Endothelial cell of umbilical vein (primary cell): ENCODE measurements around the gene VTI1A. TPM values are rescaled to one million over a fixed set of nuclear protein-coding genes. Genes with fewer than 3 reads are reported as not detected.

Experiments used
- BruUV-seq: library from RNA; stranded (reverse); fragments of 400-500 nt; replicated peaks from 2 replicates; lab custom pipeline; 2021; lab: Mats Ljungman, UMichigan
- CTCF ChIA-PET: fragments of 300-600, 350-600 bp; sonication (Branson Sonifier 250); formaldehyde crosslinking; loops from one replicate; lab custom pipeline; 2021; ENCODE audit warnings: antibody characterized with exemption, inconsistent platforms; lab: Charles Lee
- POLR2A ChIA-PET: fragments of 300-600, 350-600 bp; sonication (Branson Sonifier 250); formaldehyde crosslinking; loops from one replicate; lab custom pipeline; 2021; ENCODE audit warnings: antibody characterized with exemption, inconsistent platforms; lab: Charles Lee
- DNase-seq: peaks from one replicate; pipeline ENCODE4 v3.0.0-alpha.2; 2011; ENCODE audit warnings: low read depth, low spot score
- FAIRE-seq: peaks from 2 replicates; lab custom pipeline; 2011; peaks lifted over from hg19 to GRCh38; lab: Jason Lieb, UNC
- H2AFZ ChIP-seq: 2 replicates; pipeline ENCODE4 v1.6.0; 2012; ENCODE audit warnings: low read depth, low read length, control low read depth, inconsistent platforms
- H3K27ac ChIP-seq: 2 replicates; pipeline ENCODE4 v1.5.1; 2011; ENCODE audit warnings: low read depth, mild to moderate bottlenecking, control low read depth, low read length, moderate library complexity; ENCODE audit not compliant: insufficient read depth
- H3K27me3 ChIP-seq, 2 experiments: 2 replicates each; pipeline versions ENCODE4 v1.6.0 to v1.6.1; 2011; ENCODE audit warnings: low read length in 2 of 2, mixed read lengths in 1 of 2; ENCODE audit not compliant: control insufficient read depth in 2 of 2, insufficient read depth in 2 of 2
- H3K36me3 ChIP-seq, 2 experiments: 2 replicates in 1 of 2; 3 replicates in 1 of 2; pipeline ENCODE4 v1.5.1; 2011; ENCODE audit warnings: low read length in 2 of 2, mild to moderate bottlenecking in 1 of 2, moderate library complexity in 1 of 2; ENCODE audit not compliant: control insufficient read depth in 2 of 2, insufficient read depth in 2 of 2; ENCODE audit errors: extremely low read depth in 1 of 2
- H3K4me1 ChIP-seq: 3 replicates; pipeline ENCODE4 v1.5.1; 2011; ENCODE audit warnings: mild to moderate bottlenecking, low read length; ENCODE audit not compliant: control insufficient read depth, insufficient read depth; ENCODE audit errors: extremely low read depth
- H3K4me2 ChIP-seq: 2 replicates; pipeline ENCODE4 v1.6.1; 2011; ENCODE audit warnings: low read length, control low read depth, mixed read lengths; ENCODE audit not compliant: insufficient read depth
- H3K4me3 ChIP-seq, 3 experiments: fragments of 200-600 bp in 1 of 3; sonication (generic), shearing (Covaris generic) in 1 of 3; replicated peaks in 1 of 3; 2 replicates each; pipeline ENCODE4 v1.5.1; 2011 to 2016; ENCODE audit warnings: control low read depth in 3 of 3, low read length in 3 of 3, mild to moderate bottlenecking in 2 of 3, inconsistent platforms in 1 of 3, low read depth in 1 of 3, moderate library complexity in 1 of 3; ENCODE audit not compliant: insufficient read depth in 1 of 3
- H3K79me2 ChIP-seq: 2 replicates; pipeline ENCODE4 v1.6.0; 2012; ENCODE audit warnings: low read length, inconsistent platforms; ENCODE audit not compliant: control insufficient read depth, insufficient read depth
- H3K9ac ChIP-seq: replicated peaks from 2 replicates; pipeline ENCODE3; 2011; ENCODE audit warnings: low read length, control low read depth; ENCODE audit not compliant: insufficient read depth; ENCODE audit errors: extremely low read depth
- H3K9me1 ChIP-seq: replicated peaks from 3 replicates; pipeline ENCODE4 v1.6.0; 2011; ENCODE audit warnings: mild to moderate bottlenecking, low read length; ENCODE audit not compliant: control insufficient read depth, insufficient read depth; ENCODE audit errors: extremely low read depth
- H3K9me3 ChIP-seq: replicated peaks from 2 replicates; pipeline ENCODE4 v1.5.1; 2012; ENCODE audit warnings: low read length, inconsistent platforms; ENCODE audit not compliant: control insufficient read depth, insufficient read depth
- H4K20me1 ChIP-seq: replicated peaks from 2 replicates; pipeline ENCODE3; 2011; ENCODE audit warnings: mild to moderate bottlenecking, low read length; ENCODE audit not compliant: control insufficient read depth, insufficient read depth; ENCODE audit errors: extremely low read depth
- CTCF ChIP-seq, 2 donors: IDR thresholded peaks; 1 replicate in 1 of 2; 2 replicates in 1 of 2; pipeline ENCODE4 v1.5.1; 2011; ENCODE audit warnings: low read length in 2 of 2, mild to moderate bottlenecking in 2 of 2, moderate library complexity in 2 of 2, control low read depth in 1 of 2, inconsistent platforms in 1 of 2, low read depth in 1 of 2; ENCODE audit not compliant: insufficient read depth in 1 of 2; ENCODE audit errors: extremely low read depth in 1 of 2
- EZH2 ChIP-seq: IDR thresholded peaks from 2 replicates; pipeline ENCODE4 v1.6.1; 2012; ENCODE audit warnings: borderline replicate concordance, low read depth, mild to moderate bottlenecking, moderate library complexity, low read length, inconsistent platforms; ENCODE audit not compliant: severe bottlenecking
- FOS ChIP-seq: IDR thresholded peaks from 2 replicates; pipeline ENCODE4 v1.6.1; 2011; ENCODE audit warnings: mild to moderate bottlenecking, low read length, moderate library complexity, borderline replicate concordance; ENCODE audit not compliant: insufficient read depth
- GATA2 ChIP-seq: IDR thresholded peaks from 2 replicates; pipeline ENCODE4 v1.7.0; 2011; ENCODE audit warnings: low read depth, mild to moderate bottlenecking, moderate library complexity, mixed read lengths, low read length; ENCODE audit not compliant: insufficient read length, insufficient read depth
- JUN ChIP-seq: IDR thresholded peaks from 2 replicates; pipeline ENCODE4 v1.6.1; 2011; ENCODE audit warnings: borderline replicate concordance, low read depth; ENCODE audit not compliant: insufficient read length, insufficient read depth
- MAX ChIP-seq: IDR thresholded peaks from 2 replicates; pipeline ENCODE4 v1.6.1; 2011; ENCODE audit not compliant: insufficient read depth, insufficient read length
- MYC ChIP-seq: IDR thresholded peaks from one replicate; pipeline ENCODE4 v1.6.1; 2011; ENCODE audit warnings: mild to moderate bottlenecking, low read depth, low read length
- POLR2A ChIP-seq: IDR thresholded peaks from 2 replicates; pipeline ENCODE4 v1.6.1; 2012; ENCODE audit warnings: low read depth, mild to moderate bottlenecking, control low read depth, low read length
- POLR2AphosphoS5 ChIP-seq: IDR thresholded peaks from 2 replicates; pipeline ENCODE4 v1.6.1; 2012; ENCODE audit warnings: low read depth, mild to moderate bottlenecking, control low read depth, low read length, moderate library complexity; ENCODE audit not compliant: insufficient read depth
- dilution Hi-C: fragments of 300-500 bp; cut with MboI; formaldehyde crosslinking; loops from one replicate; pipeline ENCODE4 v1.15.0; 2019; ENCODE audit warnings: low sequenced_read_pairs; ENCODE audit not compliant: extremely low pct_ligation_motif_present
- intact Hi-C: fragments of 100-400 bp; cut with micrococcal nuclease; formaldehyde crosslinking; loops from one replicate; pipeline ENCODE4 v1.10.0; 2022
- polyA plus RNA-seq, 4 experiments: library from polyadenylated mRNA; depleted of rRNA in 3 of 4; stranded (reverse) in 3 of 4; unstranded in 1 of 4; fragments of >200 nt; gene quantifications; 2 replicates each; pipeline versions ENCODE4 v1.2.1 to v1.2.3, GENCODE V29; 2011 to 2012; ENCODE audit warnings: missing spikeins in 1 of 4
- total RNA-seq: library from RNA; stranded (reverse); gene quantifications from 2 replicates; pipeline ENCODE4 v1.2.3, GENCODE V29; 2021

VTI1A gene
- total and polyA plus RNA-seq, 2 donors (not counting 3 experiments of a cell fraction or from before 2014, with no cell fraction given): 10.8 to 35.6 TPM

GRCh38 chr10:112758961-112759360, 311.9 kb downstream of the VTI1A start:
- FAIRE-seq (no peak), DNase-seq (no peak)
- no TSS peak for BruUV-seq
- Histone ChIP-seq H3K9me1 (no peaks in the 10 kb centered on the region), H3K4me3 (no peak overlapping the region), H3K27ac (no peak overlapping the region), H3K27me3 (no peaks in the 10 kb centered on the region), H3K36me3 (no peaks in the 10 kb centered on the region), H3K4me1 (no peaks in the 10 kb centered on the region), H3K9ac (no peak overlapping the region), H3K4me2 (no peak overlapping the region), H3K9me3 (no peaks in the 10 kb centered on the region), H3K79me2 (no peaks in the 10 kb centered on the region), H4K20me1 (no peaks in the 10 kb centered on the region), H2AFZ (no peak overlapping the region)
- dilution Hi-C loops: no loop called here
- intact Hi-C loops: no loop called here
- no peak for TF ChIP-seq MAX
- no peak for TF ChIP-seq MYC
- no peak for TF ChIP-seq JUN
- TF ChIP-seq GATA2: no peak
- ChIA-PET CTCF (interaction anchor here (0.6 to 0.8 kb wide), 2 partner anchors 9 to 21 kb away, joined by 3 to 5 read pairs; no protein-coding TSS in a partner anchor), POLR2A (no interaction called here)

- H3K4me3 ChIP-seq: no peak overlapping the region
- no peaks in the 10 kb centered on the region for H3K79me2 ChIP-seq
- FAIRE-seq: no peak
- H3K27me3 ChIP-seq: no peaks in the 10 kb centered on the region
- H3K36me3 ChIP-seq: no peaks in the 10 kb centered on the region
- H3K27ac ChIP-seq: no peak overlapping the region
- dilution Hi-C loops (no loop called here), intact Hi-C loops (no loop called here)
- H3K9me3 ChIP-seq: no peaks in the 10 kb centered on the region
- no peaks in the 10 kb centered on the region for H3K4me1 ChIP-seq
- H3K4me2 ChIP-seq: no peak overlapping the region
- ChIA-PET CTCF (interaction anchor here (0.6 to 0.8 kb wide), 2 partner anchors 10 to 20 kb away, joined by 3 to 5 read pairs; no protein-coding TSS in a partner anchor), POLR2A (no interaction called here)
- no peak overlapping the region for H3K9ac ChIP-seq
- no peak overlapping the region for H2AFZ ChIP-seq
- no peaks in the 10 kb centered on the region for H3K9me1 ChIP-seq
- H4K20me1 ChIP-seq: no peaks in the 10 kb centered on the region
- no peak for DNase-seq
- TF ChIP-seq GATA2 (no peak), JUN (no peak), MYC (no peak), MAX (no peak), EZH2 (no peak), FOS (no peak), POLR2A (no peak), CTCF (IDR thresholded peaks at IDR 0.05; ENCODE audit: extremely low read depth in 1 of 2, insufficient read depth in 1 of 2, low read depth in 1 of 2, low read length in 2 of 2) (no peak), POLR2AphosphoS5 (no peak)
- BruUV-seq: no TSS peak
These were observed 312.5 kb downstream of the VTI1A start for GRCh38 chr10:112759496-112759895.
